ENCODE measurements around the gene TBCK. TPM values are rescaled to one million over a fixed set of nuclear protein-coding genes. Genes with fewer than 3 reads are reported as not detected.

Gene TBCK
- total RNA-seq, 1 donor from 2014 or later = 64.2 TPM

DNA sequence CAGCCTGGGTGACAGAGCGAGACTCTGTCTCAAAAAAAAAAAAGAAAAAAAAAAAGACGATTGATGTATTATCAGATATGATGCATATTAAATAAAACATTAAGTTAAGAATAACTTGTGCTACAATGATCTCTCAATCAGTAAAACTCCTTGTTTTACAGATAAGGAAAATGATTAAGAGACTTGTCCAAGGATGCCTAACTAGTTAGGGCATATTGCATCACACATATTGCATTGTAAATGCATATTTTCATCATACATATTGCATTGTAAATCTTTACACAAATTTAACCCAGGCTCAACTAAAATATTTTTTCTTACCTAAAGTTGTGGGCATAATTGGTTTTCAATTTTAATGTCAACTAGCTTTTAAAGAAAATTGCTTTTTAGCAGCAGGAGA, 26.3 kb downstream of the TBCK start:
- TF ChIP-seq, protein P1, sequence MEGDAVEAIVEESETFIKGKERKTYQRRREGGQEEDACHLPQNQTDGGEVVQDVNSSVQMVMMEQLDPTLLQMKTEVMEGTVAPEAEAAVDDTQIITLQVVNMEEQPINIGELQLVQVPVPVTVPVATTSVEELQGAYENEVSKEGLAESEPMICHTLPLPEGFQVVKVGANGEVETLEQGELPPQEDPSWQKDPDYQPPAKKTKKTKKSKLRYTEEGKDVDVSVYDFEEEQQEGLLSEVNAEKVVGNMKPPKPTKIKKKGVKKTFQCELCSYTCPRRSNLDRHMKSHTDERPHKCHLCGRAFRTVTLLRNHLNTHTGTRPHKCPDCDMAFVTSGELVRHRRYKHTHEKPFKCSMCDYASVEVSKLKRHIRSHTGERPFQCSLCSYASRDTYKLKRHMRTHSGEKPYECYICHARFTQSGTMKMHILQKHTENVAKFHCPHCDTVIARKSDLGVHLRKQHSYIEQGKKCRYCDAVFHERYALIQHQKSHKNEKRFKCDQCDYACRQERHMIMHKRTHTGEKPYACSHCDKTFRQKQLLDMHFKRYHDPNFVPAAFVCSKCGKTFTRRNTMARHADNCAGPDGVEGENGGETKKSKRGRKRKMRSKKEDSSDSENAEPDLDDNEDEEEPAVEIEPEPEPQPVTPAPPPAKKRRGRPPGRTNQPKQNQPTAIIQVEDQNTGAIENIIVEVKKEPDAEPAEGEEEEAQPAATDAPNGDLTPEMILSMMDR (IDR thresholded peaks at IDR 0.05; ENCODE audit: unreplicated experiment) = no peak
- no peak overlapping the region for H3K4me3 Mint-ChIP-seq
- no peaks in the 10 kb centered on the region for H3K4me1 Mint-ChIP-seq
- no peaks in the 10 kb centered on the region for H3K9me3 Mint-ChIP-seq
- H3K27ac Mint-ChIP-seq = no peak overlapping the region
- peaks cover 18% of the 10 kb centered on the region for H3K36me3 Mint-ChIP-seq
- no peak for DNase-seq (ENCODE audit: low spot score in 2 of 2, unreplicated experiment in 2 of 2)
- H3K27me3 Mint-ChIP-seq (ENCODE audit: low read depth) = no peaks in the 10 kb centered on the region

DNA sequence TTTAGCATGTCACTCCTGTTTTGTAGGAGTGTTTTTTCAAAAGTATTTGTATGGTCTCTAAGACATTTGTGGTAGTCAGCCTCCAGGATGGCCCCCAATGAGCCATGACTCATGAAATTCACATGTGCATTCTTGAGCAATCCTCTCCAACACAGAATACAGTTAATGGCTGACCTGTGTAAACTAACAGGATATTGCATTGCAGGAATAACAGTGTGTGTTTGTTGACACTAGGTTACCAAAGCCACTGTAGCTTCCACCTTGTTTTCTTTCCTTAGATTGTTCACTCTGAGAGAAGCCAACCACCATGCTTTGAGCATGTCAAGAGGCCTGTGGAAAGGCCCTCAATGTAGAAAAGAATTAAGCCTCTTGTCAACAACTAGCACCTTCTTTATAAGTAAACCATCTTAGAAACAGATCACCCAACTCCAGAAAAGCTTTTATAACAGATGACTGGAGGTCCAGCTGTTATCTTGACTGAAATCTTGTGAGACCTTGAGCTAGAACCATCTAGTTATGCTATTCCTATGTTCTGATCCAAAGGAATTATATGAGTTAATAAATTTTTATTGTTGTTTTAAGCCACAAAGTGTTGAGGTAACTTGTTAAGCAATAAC, 28.5 kb downstream of the TBCK start:
- TF ChIP-seq, protein P1 (IDR thresholded peaks at IDR 0.05; ENCODE audit: unreplicated experiment) = no peak
- peaks cover 2% of the 10 kb centered on the region for H3K9me3 Mint-ChIP-seq
- DNase-seq (ENCODE audit: low spot score in 2 of 2, unreplicated experiment in 2 of 2) = no peak
- H3K4me3 Mint-ChIP-seq = no peak overlapping the region
- H3K4me1 Mint-ChIP-seq = peaks cover 3% of the 10 kb centered on the region
- H3K27me3 Mint-ChIP-seq (ENCODE audit: low read depth) = no peaks in the 10 kb centered on the region
- peaks cover 14% of the 10 kb centered on the region for H3K36me3 Mint-ChIP-seq
- H3K27ac Mint-ChIP-seq = no peak overlapping the region

DNA sequence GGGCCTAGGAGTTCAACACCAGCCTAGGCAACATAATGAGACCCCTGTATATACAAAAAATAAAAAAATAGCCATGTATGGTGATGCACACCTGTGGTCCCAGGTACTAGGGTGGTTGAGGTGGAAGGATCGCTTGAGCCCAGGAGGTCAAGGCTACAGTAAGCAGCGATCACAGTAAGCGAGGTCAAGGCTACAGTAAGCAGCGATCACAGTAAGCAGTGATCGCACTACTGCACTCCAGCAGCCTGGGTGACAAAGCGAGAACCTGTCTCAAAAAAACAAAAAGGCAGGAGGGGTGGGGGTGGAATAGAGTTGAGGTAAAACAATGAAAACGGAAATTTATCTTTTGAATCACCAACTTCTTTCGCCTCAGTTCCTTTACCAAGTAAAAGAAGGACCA, 29.4 kb downstream of the TBCK start:
- Mint-ChIP-seq H3K36me3 (peaks cover 20% of the 10 kb centered on the region), H3K4me3 (no peak overlapping the region), H3K4me1 (peaks cover 3% of the 10 kb centered on the region), H3K9me3 (peaks cover 11% of the 10 kb centered on the region), H3K27ac (no peak overlapping the region), H3K27me3 (ENCODE audit: low read depth) (no peaks in the 10 kb centered on the region)
- no peak for DNase-seq (ENCODE audit: low spot score in 2 of 2, unreplicated experiment in 2 of 2)
- TF ChIP-seq, protein P1 (IDR thresholded peaks at IDR 0.05; ENCODE audit: unreplicated experiment) = no peak

DNA sequence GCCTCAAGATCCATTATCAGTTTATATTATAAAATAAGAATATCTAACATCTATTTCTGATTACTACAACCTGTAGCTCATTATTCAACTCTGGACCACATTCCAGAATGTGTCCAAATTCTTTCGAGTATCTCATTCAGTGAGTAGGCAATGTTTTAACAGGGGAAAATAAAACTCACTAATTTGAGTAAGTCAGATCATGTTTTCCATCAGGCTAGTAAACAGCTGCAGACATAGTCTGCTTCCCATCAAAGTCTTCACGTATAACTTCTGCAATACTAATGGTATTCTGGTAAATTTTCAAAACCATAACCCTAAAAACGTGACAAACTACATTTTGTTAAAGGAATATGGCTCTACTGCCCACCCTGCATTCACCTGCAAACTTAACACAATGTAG, 31.8 kb downstream of the TBCK start:
- H3K4me3 Mint-ChIP-seq = no peak overlapping the region
- H3K4me1 Mint-ChIP-seq = peaks cover 3% of the 10 kb centered on the region
- H3K36me3 Mint-ChIP-seq = peaks cover 23% of the 10 kb centered on the region
- H3K9me3 Mint-ChIP-seq = peaks cover 25% of the 10 kb centered on the region
- DNase-seq (ENCODE audit: low spot score in 2 of 2, unreplicated experiment in 2 of 2) = no peak
- TF ChIP-seq, protein P1 (IDR thresholded peaks at IDR 0.05; ENCODE audit: unreplicated experiment) = no peak
- no peaks in the 10 kb centered on the region for H3K27me3 Mint-ChIP-seq (ENCODE audit: low read depth)
- no peak overlapping the region for H3K27ac Mint-ChIP-seq

DNA sequence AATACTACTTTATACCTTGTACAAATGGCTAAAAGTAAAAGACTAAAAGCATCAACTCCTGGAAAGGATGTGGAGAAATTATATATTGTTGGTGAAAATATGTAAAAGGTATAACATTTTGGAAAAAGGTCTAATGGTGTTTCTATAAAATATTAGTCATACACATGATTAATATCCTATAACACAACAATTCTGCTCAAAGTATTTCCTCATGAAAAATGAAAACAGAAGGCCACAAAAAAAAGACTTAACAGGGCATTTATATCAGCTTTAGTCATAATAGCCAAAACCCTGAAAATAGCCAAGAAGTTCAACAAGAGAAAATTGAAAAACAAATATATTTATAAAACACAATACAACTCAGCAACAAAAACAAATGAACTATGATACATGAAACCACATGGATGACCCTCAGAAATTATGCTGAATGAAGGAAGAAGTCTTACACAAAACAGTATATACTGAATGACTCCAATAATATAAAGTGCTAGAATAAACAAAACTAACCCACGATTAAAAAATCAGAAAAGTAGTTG, 38.8 kb downstream of the TBCK start:
- H3K27ac Mint-ChIP-seq = no peak overlapping the region
- no peaks in the 10 kb centered on the region for H3K4me1 Mint-ChIP-seq
- DNase-seq (ENCODE audit: low spot score in 2 of 2, unreplicated experiment in 2 of 2) = no peak
- H3K36me3 Mint-ChIP-seq = peaks cover 25% of the 10 kb centered on the region
- H3K27me3 Mint-ChIP-seq (ENCODE audit: low read depth) = no peaks in the 10 kb centered on the region
- peaks cover 24% of the 10 kb centered on the region for H3K9me3 Mint-ChIP-seq
- TF ChIP-seq, protein P1 (IDR thresholded peaks at IDR 0.05; ENCODE audit: unreplicated experiment) = no peak
- no peak overlapping the region for H3K4me3 Mint-ChIP-seq

All from mesothelial cell of epicardium (in vitro differentiated cells).